Activated T-cell treated with anti-CD3 and anti-CD28 coated beads for 24 hours (primary cell): ENCODE data around the gene NEK3.
"Not testable (repeated sequence)": the region's sequence is repeated elsewhere in the genome, so short reads cannot be mapped to it uniquely, and the experiment has no call there.

Experiments
- DNase-seq: peaks from one replicate; pipeline ENCODE4 v3.0.0-alpha.2; 2020; ENCODE audit warnings: low read depth

NEK3 gene, protein sequence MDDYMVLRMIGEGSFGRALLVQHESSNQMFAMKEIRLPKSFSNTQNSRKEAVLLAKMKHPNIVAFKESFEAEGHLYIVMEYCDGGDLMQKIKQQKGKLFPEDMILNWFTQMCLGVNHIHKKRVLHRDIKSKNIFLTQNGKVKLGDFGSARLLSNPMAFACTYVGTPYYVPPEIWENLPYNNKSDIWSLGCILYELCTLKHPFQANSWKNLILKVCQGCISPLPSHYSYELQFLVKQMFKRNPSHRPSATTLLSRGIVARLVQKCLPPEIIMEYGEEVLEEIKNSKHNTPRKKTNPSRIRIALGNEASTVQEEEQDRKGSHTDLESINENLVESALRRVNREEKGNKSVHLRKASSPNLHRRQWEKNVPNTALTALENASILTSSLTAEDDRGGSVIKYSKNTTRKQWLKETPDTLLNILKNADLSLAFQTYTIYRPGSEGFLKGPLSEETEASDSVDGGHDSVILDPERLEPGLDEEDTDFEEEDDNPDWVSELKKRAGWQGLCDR

DNA sequence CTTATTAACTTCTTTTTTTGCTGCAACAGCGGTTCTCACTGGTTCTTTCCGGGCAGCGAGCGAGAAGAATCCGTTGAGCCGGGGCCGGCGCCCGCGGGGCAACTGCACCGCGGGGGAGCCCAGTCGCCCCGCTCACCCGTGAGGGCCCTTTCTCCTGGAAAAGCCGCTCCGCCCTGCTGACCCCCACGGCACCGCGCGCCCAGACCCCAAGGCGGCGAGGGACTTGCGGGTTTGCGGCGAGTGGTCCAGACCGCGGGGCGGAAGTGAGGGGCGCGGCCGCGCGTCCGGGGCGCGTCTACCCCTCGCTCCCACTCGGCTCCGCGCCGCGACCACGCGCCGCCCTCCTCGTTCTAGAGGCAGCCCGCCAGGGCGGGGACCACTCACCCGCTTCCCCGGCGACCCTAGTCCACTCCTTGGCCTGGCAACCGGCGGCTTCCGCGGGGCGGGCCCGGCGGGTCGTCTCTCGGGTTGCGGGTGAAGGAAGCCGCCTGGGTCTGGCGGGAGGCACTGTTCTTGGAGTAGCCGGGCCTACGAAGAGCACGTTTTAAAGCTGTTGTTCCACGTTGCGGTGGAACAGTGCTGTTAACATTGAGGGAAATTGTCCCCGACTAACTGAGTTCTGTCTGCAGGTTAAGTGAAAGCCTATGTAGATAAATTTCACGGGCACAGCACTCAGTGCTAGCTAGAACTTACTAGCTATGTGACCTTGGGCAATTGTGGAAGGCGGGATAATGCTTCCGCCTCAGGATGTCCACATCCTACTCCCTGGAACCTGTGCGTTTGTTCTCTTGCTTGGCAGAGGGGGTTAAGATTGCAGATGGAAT lies at the start of gene NEK3:
Gene NEK3, minus strand, starts transcription at position 439 of the 824 bp plus-strand sequence. CDS start 3,406 bp downstream, outside the sequence.
- peak; percentile 32 for DNase-seq

DNA sequence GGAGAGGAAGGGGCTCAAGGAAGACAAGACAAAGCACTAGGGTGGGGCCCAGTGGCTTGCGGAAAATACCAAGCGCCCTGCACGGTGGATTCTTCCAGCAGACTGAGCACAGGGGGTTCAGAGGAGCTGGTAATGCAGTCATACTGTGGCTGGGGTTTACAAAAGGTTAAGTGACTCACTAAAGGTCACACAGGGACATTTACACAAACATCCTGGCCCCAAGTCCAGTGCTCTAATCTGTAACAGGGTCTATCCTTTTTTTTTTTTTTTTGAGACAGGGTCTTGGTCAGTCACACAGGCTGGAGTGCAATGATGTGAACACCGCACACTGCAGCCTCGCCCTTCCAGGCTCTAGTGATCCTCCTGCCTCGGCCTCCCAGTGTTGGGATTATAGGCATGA lies 49.0 kb upstream of the NEK3 start:
- not testable (repeated sequence) for DNase-seq

- not testable (repeated sequence) for DNase-seq
Observed at GRCh38 chr13:52207896-52208295, 48.5 kb upstream of the NEK3 start.

- DNase-seq = not testable (repeated sequence)
Observed at GRCh38 chr13:52207337-52207736, 47.9 kb upstream of the NEK3 start.

DNA sequence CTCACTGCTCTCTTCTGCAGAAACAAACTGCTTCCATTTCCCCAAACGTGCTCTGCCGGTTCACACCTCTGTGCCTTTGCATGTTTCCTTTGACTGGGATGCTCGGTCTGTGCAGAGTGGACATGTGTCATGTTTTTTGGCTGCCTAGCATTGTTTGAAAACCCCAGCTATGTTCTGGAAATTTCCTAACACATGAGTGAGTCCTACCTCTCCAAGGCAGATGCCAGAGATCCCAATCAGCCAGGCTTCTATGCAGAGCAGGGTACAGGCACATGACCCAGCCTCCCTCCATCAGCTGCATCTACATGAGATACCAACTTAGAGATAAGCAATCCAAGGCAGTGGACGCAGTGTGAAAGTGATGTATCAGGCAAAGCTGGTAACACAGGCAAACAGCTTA lies 45.1 kb upstream of the NEK3 start:
- not testable (repeated sequence) for DNase-seq

DNA sequence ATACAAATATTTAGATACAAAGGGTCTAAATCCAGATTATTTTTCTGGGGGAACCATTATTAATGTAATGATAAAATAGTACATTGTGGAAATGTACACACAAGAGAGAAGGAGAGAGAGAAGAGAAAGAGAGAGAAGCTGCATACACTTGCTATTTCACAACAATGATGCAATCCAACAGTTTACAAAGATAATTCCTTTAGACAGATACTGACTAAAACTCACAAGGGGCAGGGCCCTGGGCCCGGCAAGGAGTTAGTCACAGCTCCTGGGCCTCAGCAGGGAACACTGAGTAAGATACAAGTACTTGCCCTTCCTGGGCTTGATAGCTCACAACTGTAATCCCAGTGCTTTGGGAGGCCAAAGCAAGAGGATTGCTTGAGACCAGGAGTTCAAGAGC lies 44.5 kb upstream of the NEK3 start:
- DNase-seq = not testable (repeated sequence)

DNA sequence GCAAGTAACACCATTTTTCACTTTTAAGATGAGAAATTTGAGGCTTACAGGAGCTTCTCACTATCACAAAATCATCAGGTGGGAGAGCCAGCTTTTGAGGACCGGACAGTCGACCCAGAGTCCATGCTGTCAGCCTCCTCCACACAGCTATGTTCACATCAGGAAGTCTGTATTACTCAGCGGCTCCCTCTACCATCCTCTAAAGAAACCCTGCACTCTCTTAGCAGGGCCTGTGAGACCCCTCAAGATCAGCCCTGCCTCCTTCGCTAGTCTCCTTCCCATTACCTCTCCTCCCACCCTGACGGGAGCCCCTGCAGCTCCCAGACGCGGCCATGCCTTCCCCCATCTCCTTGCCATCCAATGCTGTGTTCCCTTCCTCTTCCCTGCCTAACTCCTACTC lies 43.1 kb upstream of the NEK3 start:
- not testable (repeated sequence) for DNase-seq

GRCh38 chr13:52201439-52202193 lies 42.2 kb upstream of the NEK3 start:
- DNase-seq = not testable (repeated sequence)

DNA sequence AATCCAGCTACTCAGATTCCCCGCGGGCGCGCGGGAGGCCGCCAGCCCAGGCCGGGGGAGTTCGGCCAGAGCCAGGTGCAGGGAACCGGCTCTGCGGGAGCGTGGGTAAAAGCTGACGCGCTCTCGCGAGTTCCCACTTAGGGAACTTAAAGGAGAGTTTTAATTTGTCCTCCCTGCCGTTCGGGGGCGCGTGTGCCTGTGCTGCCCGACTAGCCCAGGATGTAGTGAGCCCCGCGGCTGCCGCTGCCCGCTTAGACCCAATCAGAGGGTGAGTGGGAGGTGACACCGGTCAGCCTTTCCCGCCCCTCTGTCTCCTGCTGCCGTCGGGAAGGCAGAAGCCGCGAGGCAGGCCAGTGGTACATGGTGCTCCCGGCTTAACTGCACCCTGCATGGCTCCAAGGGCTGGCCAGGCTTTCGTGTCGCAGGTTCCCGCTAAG lies 36.0 kb upstream of the NEK3 start:
- peak; percentile 34 for DNase-seq

- peak; percentile 87 for DNase-seq
Observed at GRCh38 chr13:52194184-52194868, 34.9 kb upstream of the NEK3 start.

DNA sequence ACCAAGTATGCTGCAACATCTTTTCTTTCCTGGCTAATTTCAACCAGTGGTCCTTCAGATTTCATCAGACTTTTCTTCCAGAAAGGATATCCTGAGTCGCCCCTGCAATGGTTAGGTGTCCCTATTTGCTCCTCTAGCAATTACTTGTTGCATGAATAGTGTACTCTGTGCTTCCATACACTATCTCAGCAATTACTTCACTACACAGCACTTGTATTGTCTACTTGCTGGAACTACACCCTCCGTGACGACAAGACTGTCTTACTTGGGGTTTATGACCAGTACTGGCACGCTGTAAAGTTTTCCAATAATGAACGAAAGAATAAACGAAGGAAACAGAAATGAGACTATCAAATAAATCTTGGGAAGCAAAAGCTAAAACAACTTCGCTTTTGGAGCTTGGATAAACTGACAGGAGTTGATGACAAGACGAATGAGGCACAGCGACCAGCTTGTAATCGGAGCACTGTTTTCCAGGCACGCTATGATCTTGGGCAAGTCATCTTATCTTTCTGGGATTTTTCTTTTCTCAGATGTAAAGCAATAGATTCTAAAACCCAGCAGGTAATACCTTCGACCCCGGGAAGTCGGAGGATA lies 34.3 kb upstream of the NEK3 start:
- DNase-seq = not testable (repeated sequence)

- not testable (repeated sequence) for DNase-seq
Observed at GRCh38 chr13:52187424-52188187, 28.2 kb upstream of the NEK3 start.

DNA sequence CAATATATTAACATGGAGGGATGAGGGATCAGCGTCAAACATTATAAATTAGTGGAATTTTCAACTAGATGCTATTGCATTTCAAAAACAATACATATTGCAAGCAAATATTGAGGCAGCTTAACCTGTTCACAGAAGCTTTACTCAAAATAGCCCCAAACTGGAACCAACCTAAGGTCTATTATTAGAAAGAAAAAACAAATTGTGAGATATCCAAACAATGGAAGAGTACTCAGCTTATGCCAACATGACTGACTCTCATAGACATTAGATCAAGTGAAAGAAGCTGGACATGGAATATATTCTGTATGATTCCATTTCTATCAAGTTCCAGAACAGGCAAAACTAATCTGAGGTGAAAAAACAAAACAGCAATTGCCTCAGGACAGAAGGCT lies 27.6 kb upstream of the NEK3 start:
- DNase-seq = no peak

- not testable (repeated sequence) for DNase-seq
Observed at GRCh38 chr13:52181316-52181954, 22.0 kb upstream of the NEK3 start.

DNA sequence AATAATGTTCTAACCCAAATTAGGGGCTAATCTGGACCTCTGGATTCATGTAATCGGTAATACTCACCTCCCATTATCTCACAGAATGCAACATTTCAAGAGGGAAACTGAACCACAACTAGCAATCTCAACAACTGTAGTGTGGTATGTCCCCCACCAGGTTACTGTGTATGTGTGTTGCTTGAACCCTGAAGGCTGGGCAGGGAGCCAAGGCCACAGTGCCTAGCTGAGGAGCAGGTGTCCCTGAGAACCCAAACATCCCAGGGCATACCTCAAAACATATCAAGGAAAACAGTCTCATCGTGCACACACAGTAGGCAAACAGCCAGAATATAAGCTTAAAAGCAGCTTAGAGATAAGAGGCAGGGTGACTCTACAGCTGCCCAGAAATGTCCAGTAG lies 20.5 kb upstream of the NEK3 start:
- DNase-seq = no peak

DNA sequence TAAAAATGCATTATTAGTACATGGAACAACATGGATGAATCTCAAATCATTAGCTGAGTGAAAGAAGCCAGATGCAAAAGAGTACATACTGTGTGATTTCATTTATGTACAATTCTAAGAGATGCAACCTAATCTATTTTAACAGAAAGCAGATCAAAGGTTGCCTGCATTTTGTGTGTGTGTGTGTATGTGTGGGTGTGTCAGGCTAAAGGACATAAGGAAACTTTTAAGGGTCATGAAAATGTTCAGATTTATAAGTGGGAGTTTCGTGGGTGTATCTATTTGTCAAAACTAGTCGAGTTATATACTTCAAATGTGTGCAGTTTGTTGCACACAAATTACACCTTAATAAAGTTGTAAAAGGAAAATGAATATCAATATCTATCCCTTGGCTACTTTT lies 17.9 kb upstream of the NEK3 start:
- DNase-seq = no peak

GRCh38 chr13:52173970-52174369 lies 14.6 kb upstream of the NEK3 start:
- not testable (repeated sequence) for DNase-seq

- no peak for DNase-seq
Observed at GRCh38 chr13:52173373-52173772, 14.0 kb upstream of the NEK3 start.

- not testable (repeated sequence) for DNase-seq
Observed at GRCh38 chr13:52171686-52172085, 12.3 kb upstream of the NEK3 start.
